ENCODE results near the gene SLC22A23.

Gene SLC22A23

GRCh38 chr6:3471286-3471685, 14.4 kb upstream of the SLC22A23 start:
- no peak for DNase-seq (ENCODE audit: low spot score)

- no peak for DNase-seq (ENCODE audit: low spot score)
Measured at GRCh38 chr6:3468585-3468984, 11.7 kb upstream of the SLC22A23 start.

- DNase-seq (ENCODE audit: low spot score), result no peak
Measured at GRCh38 chr6:3467996-3468395, 11.1 kb upstream of the SLC22A23 start.

- DNase-seq (ENCODE audit: low spot score), result no peak
Measured at GRCh38 chr6:3466488-3467219, 9.8 kb upstream of the SLC22A23 start.

GRCh38 chr6:3460253-3460652, 3.4 kb upstream of the SLC22A23 start:
- DNase-seq (ENCODE audit: low spot score), result no peak

GRCh38 chr6:3458706-3459421, 2.0 kb upstream of the SLC22A23 start:
- no peak for DNase-seq (ENCODE audit: low spot score)

GRCh38 chr6:3457710-3458602, 1.1 kb upstream of the SLC22A23 start:
- DNase-seq (ENCODE audit: low spot score), result no peak

- no peak for DNase-seq (ENCODE audit: low spot score)
Measured at GRCh38 chr6:3456395-3456897, 404 bp downstream of the SLC22A23 start.

- DNase-seq (ENCODE audit: low spot score), result no peak
Measured at GRCh38 chr6:3455569-3456394, 1.1 kb downstream of the SLC22A23 start.

GRCh38 chr6:3455147-3455568, 1.7 kb downstream of the SLC22A23 start:
- no peak for DNase-seq (ENCODE audit: low spot score)

- DNase-seq (ENCODE audit: low spot score), result no peak
Measured at GRCh38 chr6:3454273-3455010, 2.4 kb downstream of the SLC22A23 start.

GRCh38 chr6:3453413-3454272, 3.2 kb downstream of the SLC22A23 start:
- no peak for DNase-seq (ENCODE audit: low spot score)

GRCh38 chr6:3451498-3451897, 5.4 kb downstream of the SLC22A23 start:
- no peak for DNase-seq (ENCODE audit: low spot score)

GRCh38 chr6:3450888-3451287, 6.0 kb downstream of the SLC22A23 start:
- no peak for DNase-seq (ENCODE audit: low spot score)

- no peak for DNase-seq (ENCODE audit: low spot score)
Measured at GRCh38 chr6:3449750-3450305, 7.0 kb downstream of the SLC22A23 start.

- no peak for DNase-seq (ENCODE audit: low spot score)
Measured at GRCh38 chr6:3449321-3449720, 7.5 kb downstream of the SLC22A23 start.

GRCh38 chr6:3447005-3447404, 9.8 kb downstream of the SLC22A23 start:
- no peak for DNase-seq (ENCODE audit: low spot score)

GRCh38 chr6:3446184-3446583, 10.7 kb downstream of the SLC22A23 start:
- no peak for DNase-seq (ENCODE audit: low spot score)
